Measurements from ENCODE around the gene LRRC4C.

LRRC4C gene

GRCh38 chr11:40763046-40763445 lies 696.4 kb downstream of the LRRC4C start:
- H3K27ac ChIP-seq: no peak overlapping the region
- H3K4me3 ChIP-seq: no peak overlapping the region
- TF ChIP-seq CTCF (IDR thresholded peaks at IDR 0.05): no peak
- no peaks in the 10 kb centered on the region for H3K36me3 ChIP-seq
- H3K9me3 ChIP-seq: no peaks in the 10 kb centered on the region
- no peaks in the 10 kb centered on the region for H3K27me3 ChIP-seq
- no peaks in the 10 kb centered on the region for H3K4me1 ChIP-seq
- DNase-seq: no peak
- intact Hi-C loops (cut with DNase I; ENCODE audit: low total_unique reads): no loop called here

- TF ChIP-seq CTCF (IDR thresholded peaks at IDR 0.05): no peak
- Histone ChIP-seq H3K36me3 (no peaks in the 10 kb centered on the region), H3K9me3 (no peaks in the 10 kb centered on the region), H3K4me3 (no peak overlapping the region), H3K27ac (no peak overlapping the region), H3K4me1 (no peaks in the 10 kb centered on the region), H3K27me3 (no peaks in the 10 kb centered on the region)
- intact Hi-C loops (cut with DNase I; ENCODE audit: low total_unique reads): no loop called here
- DNase-seq: no peak
Observed at GRCh38 chr11:40759341-40759740, 700.1 kb downstream of the LRRC4C start.

GRCh38 chr11:40754297-40754696 lies 705.2 kb downstream of the LRRC4C start:
- no peaks in the 10 kb centered on the region for H3K36me3 ChIP-seq
- no peaks in the 10 kb centered on the region for H3K4me1 ChIP-seq
- no peak for DNase-seq
- TF ChIP-seq CTCF (IDR thresholded peaks at IDR 0.05): no peak
- no peaks in the 10 kb centered on the region for H3K9me3 ChIP-seq
- H3K27me3 ChIP-seq: no peaks in the 10 kb centered on the region
- no peak overlapping the region for H3K27ac ChIP-seq
- no peak overlapping the region for H3K4me3 ChIP-seq
- intact Hi-C loops (cut with DNase I; ENCODE audit: low total_unique reads): no loop called here

- DNase-seq: no peak
- Histone ChIP-seq H3K4me3 (no peak overlapping the region), H3K27ac (no peak overlapping the region), H3K27me3 (no peaks in the 10 kb centered on the region), H3K36me3 (no peaks in the 10 kb centered on the region), H3K4me1 (no peaks in the 10 kb centered on the region), H3K9me3 (peaks cover 3 to 16% (median 4%) of the 10 kb centered on the region in 3 donors)
- no peak for TF ChIP-seq CTCF (IDR thresholded peaks at IDR 0.05)
- intact Hi-C loops (cut with DNase I; ENCODE audit: low total_unique reads): no loop called here
Observed at GRCh38 chr11:40746282-40746681, 713.2 kb downstream of the LRRC4C start.

GRCh38 chr11:40732132-40732531 lies 727.3 kb downstream of the LRRC4C start:
- no peak overlapping the region for H3K4me3 ChIP-seq
- intact Hi-C loops (cut with DNase I; ENCODE audit: low total_unique reads): no loop called here
- no peak overlapping the region for H3K27ac ChIP-seq
- TF ChIP-seq CTCF (IDR thresholded peaks at IDR 0.05): no peak
- DNase-seq: no peak
- H3K36me3 ChIP-seq: no peaks in the 10 kb centered on the region
- no peaks in the 10 kb centered on the region for H3K9me3 ChIP-seq
- H3K4me1 ChIP-seq: no peaks in the 10 kb centered on the region
- no peaks in the 10 kb centered on the region for H3K27me3 ChIP-seq

GRCh38 chr11:40722179-40722795 lies 737.2 kb downstream of the LRRC4C start:
- H3K36me3 ChIP-seq: no peaks in the 10 kb centered on the region
- intact Hi-C loops (cut with DNase I; ENCODE audit: low total_unique reads): no loop called here
- no peaks in the 10 kb centered on the region for H3K27me3 ChIP-seq
- TF ChIP-seq CTCF (IDR thresholded peaks at IDR 0.05): no peak
- no peaks in the 10 kb centered on the region for H3K9me3 ChIP-seq
- no peak for DNase-seq
- no peaks in the 10 kb centered on the region for H3K4me1 ChIP-seq
- no peak overlapping the region for H3K4me3 ChIP-seq
- no peak overlapping the region for H3K27ac ChIP-seq

All from tibial artery (tissue), 4 donors.